ENCODE data around the gene GRIK5.

DNA sequence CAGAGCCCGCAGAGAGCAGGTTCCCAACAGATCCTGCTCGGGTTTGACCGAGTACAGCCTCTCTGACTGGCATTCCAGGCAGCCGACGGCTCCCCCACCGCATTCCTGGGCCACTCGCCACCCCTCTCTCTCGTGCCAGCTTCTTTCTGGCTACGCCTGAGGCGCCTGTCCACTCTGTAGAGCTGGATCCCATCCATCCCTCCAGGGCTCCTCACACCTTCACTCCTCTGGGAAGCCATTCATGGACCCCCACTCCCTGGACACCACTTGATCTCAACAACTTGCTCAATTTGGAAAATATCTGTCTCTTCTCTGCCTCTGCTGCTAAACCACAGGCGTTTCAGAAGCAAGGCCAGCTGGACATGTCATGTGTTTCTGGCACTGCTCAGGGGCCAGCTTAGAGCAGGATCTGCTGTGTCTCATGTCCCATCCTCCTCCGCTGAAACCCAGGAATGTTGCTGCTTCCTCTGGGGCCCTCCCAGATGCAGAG, 45.3 kb downstream of the GRIK5 start:
- TF ChIP-seq, protein P1, sequence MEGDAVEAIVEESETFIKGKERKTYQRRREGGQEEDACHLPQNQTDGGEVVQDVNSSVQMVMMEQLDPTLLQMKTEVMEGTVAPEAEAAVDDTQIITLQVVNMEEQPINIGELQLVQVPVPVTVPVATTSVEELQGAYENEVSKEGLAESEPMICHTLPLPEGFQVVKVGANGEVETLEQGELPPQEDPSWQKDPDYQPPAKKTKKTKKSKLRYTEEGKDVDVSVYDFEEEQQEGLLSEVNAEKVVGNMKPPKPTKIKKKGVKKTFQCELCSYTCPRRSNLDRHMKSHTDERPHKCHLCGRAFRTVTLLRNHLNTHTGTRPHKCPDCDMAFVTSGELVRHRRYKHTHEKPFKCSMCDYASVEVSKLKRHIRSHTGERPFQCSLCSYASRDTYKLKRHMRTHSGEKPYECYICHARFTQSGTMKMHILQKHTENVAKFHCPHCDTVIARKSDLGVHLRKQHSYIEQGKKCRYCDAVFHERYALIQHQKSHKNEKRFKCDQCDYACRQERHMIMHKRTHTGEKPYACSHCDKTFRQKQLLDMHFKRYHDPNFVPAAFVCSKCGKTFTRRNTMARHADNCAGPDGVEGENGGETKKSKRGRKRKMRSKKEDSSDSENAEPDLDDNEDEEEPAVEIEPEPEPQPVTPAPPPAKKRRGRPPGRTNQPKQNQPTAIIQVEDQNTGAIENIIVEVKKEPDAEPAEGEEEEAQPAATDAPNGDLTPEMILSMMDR (IDR thresholded peaks at IDR 0.05): no peak
- TF ChIP-seq POLR2A (IDR thresholded peaks at IDR 0.05): no peak
